ENCODE results near the gene SEMA3C.

- TF ChIP-seq EP300 (IDR thresholded peaks at IDR 0.05) (no peak), CTCF (IDR thresholded peaks at IDR 0.05) (no peak), POLR2AphosphoS5 (IDR thresholded peaks at IDR 0.05) (no peak)
These were observed 192.2 kb downstream of the SEMA3C start for GRCh38 chr7:80726666-80727065.

All from sigmoid colon (tissue), 4 donors.